GM23248 (cell line): ENCODE results near the gene TSPAN14. TPM values are rescaled to one million over a fixed set of nuclear protein-coding genes. Genes with fewer than 3 reads are reported as not detected.
A peak's percentile ranks its signal among the peaks of the same experiment; 100 is the strongest.

Experiments
- DNase-seq: peaks from one replicate; pipeline ENCODE4 v3.0.0-alpha.2; 2015
- H2AFZ ChIP-seq: fragments of 200-600 bp; sonication (generic); 2 replicates; pipeline ENCODE4 v1.6.1; 2016; ENCODE audit warnings: antibody characterized with exemption
- H3F3A ChIP-seq: fragments of 200-600 bp; sonication (generic); 2 replicates; pipeline ENCODE4 v1.6.1; 2016; ENCODE audit warnings: mild to moderate bottlenecking, antibody characterized with exemption, mixed run types; ENCODE audit not compliant: insufficient read depth
- H3K27ac ChIP-seq: fragments of 200-600 bp; sonication (generic); 2 replicates; pipeline ENCODE4 v1.5.1; 2016; ENCODE audit warnings: mild to moderate bottlenecking
- H3K27me3 ChIP-seq: fragments of 200-600 bp; sonication (generic); replicated peaks from 2 replicates; pipeline ENCODE4 v1.6.1; 2016; ENCODE audit warnings: mild to moderate bottlenecking; ENCODE audit not compliant: insufficient read depth
- H3K36me3 ChIP-seq: fragments of 200-600 bp; sonication (generic); 2 replicates; pipeline ENCODE4 v1.6.1; 2016; ENCODE audit warnings: low read depth, mild to moderate bottlenecking
- H3K4me1 ChIP-seq: fragments of 200-600 bp; sonication (generic); 2 replicates; pipeline ENCODE4 v1.6.1; 2016; ENCODE audit warnings: mild to moderate bottlenecking; ENCODE audit not compliant: insufficient read depth
- H3K4me2 ChIP-seq: fragments of 200-600 bp; sonication (generic); one replicate; pipeline ENCODE4 v1.6.1; 2016; ENCODE audit warnings: mild to moderate bottlenecking; ENCODE audit not compliant: unreplicated experiment
- H3K4me3 ChIP-seq: fragments of 200-600 bp; sonication (generic); 2 replicates; pipeline ENCODE4 v1.5.1; 2016; ENCODE audit warnings: mild to moderate bottlenecking
- H3K79me2 ChIP-seq: fragments of 200-600 bp; sonication (generic); 2 replicates; pipeline ENCODE4 v1.6.1; 2016; ENCODE audit warnings: mild to moderate bottlenecking; ENCODE audit not compliant: insufficient read depth
- H3K9ac ChIP-seq: fragments of 200-600 bp; sonication (generic); 2 replicates; pipeline ENCODE4 v1.6.1; 2016; ENCODE audit warnings: mild to moderate bottlenecking
- H3K9me2 ChIP-seq: fragments of 200-600 bp; sonication (generic); 2 replicates; pipeline ENCODE4 v1.6.1; 2016; ENCODE audit warnings: mixed run types, mild to moderate bottlenecking, moderate library complexity; ENCODE audit not compliant: insufficient read depth
- H3K9me3 ChIP-seq: fragments of 200-600 bp; sonication (generic); one replicate; pipeline ENCODE4 v1.6.1; 2017; ENCODE audit warnings: low read depth
- H4K20me1 ChIP-seq: fragments of 200-600 bp; sonication (generic); 2 replicates; pipeline ENCODE4 v1.6.0; 2016; ENCODE audit not compliant: insufficient read depth
- EZH2 ChIP-seq: fragments of 200-600 bp; sonication (generic); IDR thresholded peaks from 2 replicates; pipeline ENCODE4 v1.6.1; 2018; ENCODE audit warnings: antibody characterized with exemption, mild to moderate bottlenecking; ENCODE audit not compliant: insufficient read depth, poor library complexity, severe bottlenecking
- EZH2phosphoT487 ChIP-seq: fragments of 200-600 bp; sonication (generic); IDR thresholded peaks from 2 replicates; pipeline ENCODE4 v1.6.1; 2018; ENCODE audit warnings: antibody characterized with exemption, moderate library complexity, mild to moderate bottlenecking, low read depth; ENCODE audit not compliant: insufficient read depth
- WGBS, 2 experiments: methylation state at CpG; one replicate each; pipeline ENCODE4 v1.1.6; 2015 to 2017; ENCODE audit warnings: low lambda C conversion rate in 2 of 2, low coverage in 1 of 2; ENCODE audit errors: missing lambda C conversion rate in 2 of 2; 5-methylcytosine and 5-hydroxymethylcytosine counted together
- in situ Hi-C: fragments of 300-500 bp; cut with MboI; formaldehyde crosslinking; loops from 2 replicates; pipeline ENCODE4 v1.15.0; 2020
- polyA plus RNA-seq: library from polyadenylated mRNA; unstranded; fragments of >200 nt; fragmentation: Nextera tagmentation; extraction: Ambion mirVana; gene quantifications from 2 replicates; pipeline ENCODE4 v1.2.1, GENCODE V29; 2016
- total RNA-seq: library from RNA; depleted of rRNA; stranded (reverse); fragments of >200 nt; shearing (Covaris generic); gene quantifications from 2 replicates; pipeline ENCODE4 v1.2.3, GENCODE V29; 2014

The TSPAN14 gene
- total and polyA plus RNA-seq, 2 experiments from 2014 or later = 14.1 to 23.7 TPM

- Histone ChIP-seq H3K4me2 (peak overlapping the region; percentile 41), H3K9ac (peak overlapping the region; percentile 18; the same call in 1 of the 2 replicates), H3K27me3 (no peaks in the 10 kb centered on the region), H3K4me3 (no peak overlapping the region), H3F3A (peaks cover 16% of the 10 kb centered on the region), H2AFZ (peak overlapping the region; percentile 59), H3K36me3 (no peaks in the 10 kb centered on the region), H3K79me2 (peaks cover 35% of the 10 kb centered on the region), H3K9me2 (no peaks in the 10 kb centered on the region), H3K4me1 (peaks cover 30% of the 10 kb centered on the region), H3K27ac (peak overlapping the region; percentile 58), H3K9me3 (no peaks in the 10 kb centered on the region), H4K20me1 (no peaks in the 10 kb centered on the region)
- in situ Hi-C loops = no loop called here
- peak; percentile 40 for DNase-seq
- TF ChIP-seq EZH2 (no peak), EZH2phosphoT487 (no peak)
- WGBS, 2 experiments = 33 to 35% methylated on average over 6 of the region's 6 CpGs
These were observed 52.1 kb downstream of the TSPAN14 start for GRCh38 chr10:80506189-80506575.

GRCh38 chr10:80506836-80507487 is 52.9 kb downstream of the TSPAN14 start:
- no peaks in the 10 kb centered on the region for H3K9me2 ChIP-seq
- H3K27me3 ChIP-seq = no peaks in the 10 kb centered on the region
- TF ChIP-seq EZH2 (no peak), EZH2phosphoT487 (no peak)
- H4K20me1 ChIP-seq = no peaks in the 10 kb centered on the region
- in situ Hi-C loops = no loop called here
- H3K9ac ChIP-seq = no peak overlapping the region
- peaks cover 27% of the 10 kb centered on the region for H3K79me2 ChIP-seq
- peaks cover 16% of the 10 kb centered on the region for H3F3A ChIP-seq
- H3K4me2 ChIP-seq = peak overlapping the region; percentile 41
- no peaks in the 10 kb centered on the region for H3K36me3 ChIP-seq
- peaks cover 26% of the 10 kb centered on the region for H3K4me1 ChIP-seq
- DNase-seq = no peak
- no peak overlapping the region for H2AFZ ChIP-seq
- no peak overlapping the region for H3K4me3 ChIP-seq
- H3K27ac ChIP-seq = peak overlapping the region; percentile 58; the same call in 1 of the 2 replicates
- 92 to 93% methylated on average over 13 of the region's 13 CpGs for WGBS, 2 experiments
- H3K9me3 ChIP-seq = no peaks in the 10 kb centered on the region

DNA sequence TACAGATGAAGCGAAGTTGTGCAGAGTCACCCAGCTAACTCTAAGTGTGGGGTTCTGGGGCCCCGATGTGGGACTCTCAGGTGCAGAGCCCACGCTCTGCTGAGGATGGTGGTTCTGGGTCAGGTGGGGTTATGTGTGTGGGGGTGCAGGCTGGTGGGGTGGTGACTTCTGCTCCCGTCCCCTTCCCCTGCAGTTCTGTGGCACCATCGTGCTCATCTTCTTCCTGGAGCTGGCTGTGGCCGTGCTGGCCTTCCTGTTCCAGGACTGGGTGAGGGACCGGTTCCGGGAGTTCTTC is 54.9 kb downstream of the TSPAN14 start:
- Histone ChIP-seq H3F3A (peaks cover 16% of the 10 kb centered on the region), H3K9me3 (no peaks in the 10 kb centered on the region), H2AFZ (no peak overlapping the region), H3K4me2 (no peak overlapping the region), H3K4me1 (peaks cover 25% of the 10 kb centered on the region), H3K27me3 (no peaks in the 10 kb centered on the region), H4K20me1 (no peaks in the 10 kb centered on the region), H3K27ac (no peak overlapping the region), H3K79me2 (0 out of 2 replicates have a peak, but pooled peaks cover 7% of the 10 kb centered on the region), H3K36me3 (no peaks in the 10 kb centered on the region), H3K9me2 (no peaks in the 10 kb centered on the region), H3K9ac (no peak overlapping the region), H3K4me3 (no peak overlapping the region)
- in situ Hi-C loops = no loop called here
- TF ChIP-seq EZH2phosphoT487 = no peak
- no peak for TF ChIP-seq EZH2
- no peak for DNase-seq
- WGBS, 2 experiments = 89 to 100% methylated on average over 6 to 8 of the region's 8 CpGs

GRCh38 chr10:80509403-80510161 is 55.5 kb downstream of the TSPAN14 start:
- Histone ChIP-seq H4K20me1 (no peaks in the 10 kb centered on the region), H3K4me1 (peaks cover 25% of the 10 kb centered on the region), H3K4me2 (no peak overlapping the region), H3K9me3 (no peaks in the 10 kb centered on the region), H3K27me3 (no peaks in the 10 kb centered on the region), H3K4me3 (no peak overlapping the region), H2AFZ (no peak overlapping the region), H3K36me3 (no peaks in the 10 kb centered on the region), H3K79me2 (0 out of 2 replicates have a peak, but pooled peaks cover 2% of the 10 kb centered on the region), H3K9ac (no peak overlapping the region), H3K27ac (no peak overlapping the region; the same call in 1 of the 2 replicates), H3F3A (peaks cover 16% of the 10 kb centered on the region), H3K9me2 (no peaks in the 10 kb centered on the region)
- in situ Hi-C loops = no loop called here
- WGBS, 2 experiments = 81 to 83% methylated on average over 12 to 18 of the region's 18 CpGs
- peak; percentile 44 for DNase-seq
- TF ChIP-seq EZH2phosphoT487 = no peak
- no peak for TF ChIP-seq EZH2
